Calu3 (cell line): ENCODE measurements around the gene NOTO. TPM values are rescaled to one million over a fixed set of nuclear protein-coding genes. Genes with fewer than 3 reads are reported as not detected.

Source experiments
- BruUV-seq: library from RNA; stranded (reverse); fragments of 400-500 nt; replicated peaks from 2 replicates; lab custom pipeline; 2021; lab: Mats Ljungman, UMichigan
- CTCF ChIA-PET: fragments of 300-600 bp; sonication (Branson Sonifier 250); formaldehyde crosslinking; loops from one replicate; lab custom pipeline; 2022; ENCODE audit warnings: antibody characterized with exemption; lab: Charles Lee
- DNase-seq: peaks from one replicate; pipeline ENCODE4 v3.0.0; 2022
- H3K27ac Mint-ChIP-seq: one replicate; pipeline ENCODE4 v1.8.0; 2022; ENCODE audit warnings: mixed read lengths; ENCODE audit not compliant: unreplicated experiment
- H3K27me3 Mint-ChIP-seq: one replicate; pipeline ENCODE4 v1.8.0; 2022; ENCODE audit warnings: mixed read lengths; ENCODE audit not compliant: unreplicated experiment
- H3K36me3 Mint-ChIP-seq: one replicate; pipeline ENCODE4 v1.8.0; 2022; ENCODE audit warnings: mild to moderate bottlenecking, moderate library complexity, mixed read lengths; ENCODE audit not compliant: insufficient read depth, unreplicated experiment
- H3K4me1 Mint-ChIP-seq: one replicate; pipeline ENCODE4 v1.8.0; 2022; ENCODE audit warnings: mild to moderate bottlenecking, low read depth, mixed read lengths; ENCODE audit not compliant: unreplicated experiment
- H3K4me3 Mint-ChIP-seq: one replicate; pipeline ENCODE4 v1.8.0; 2022; ENCODE audit warnings: mild to moderate bottlenecking, low read depth, moderate library complexity, mixed read lengths; ENCODE audit not compliant: unreplicated experiment
- H3K9me3 Mint-ChIP-seq: one replicate; pipeline ENCODE4 v1.8.0; 2022; ENCODE audit warnings: low read depth, mixed read lengths; ENCODE audit not compliant: unreplicated experiment
- CTCF ChIP-seq: fragments of 200-600 bp; IDR thresholded peaks from one replicate; pipeline ENCODE4 v1.8.0; 2022; ENCODE audit warnings: antibody characterized with exemption; ENCODE audit not compliant: unreplicated experiment
- intact Hi-C: fragments of 100-400 bp; cut with micrococcal nuclease; formaldehyde crosslinking; loops from one replicate; pipeline ENCODE4 v1.10.0; 2022; ENCODE audit not compliant: unreplicated experiment
- total RNA-seq: library from RNA; stranded (reverse); gene quantifications from 2 replicates; pipeline ENCODE4 v1.2.3, GENCODE V29; 2022

NOTO gene
- total RNA-seq, 1 experiment from 2014 or later, result not detected

GRCh38 chr2:73237168-73237567, 34.8 kb downstream of the NOTO start:
- H3K27ac Mint-ChIP-seq, result no peak overlapping the region
- no TSS peak for BruUV-seq
- H3K36me3 Mint-ChIP-seq, result peaks cover 59% of the 10 kb centered on the region
- DNase-seq, result no peak
- no peaks in the 10 kb centered on the region for H3K27me3 Mint-ChIP-seq
- no peak for TF ChIP-seq CTCF
- CTCF ChIA-PET, result no interaction called here
- H3K4me1 Mint-ChIP-seq, result peaks cover 26% of the 10 kb centered on the region
- no peaks in the 10 kb centered on the region for H3K9me3 Mint-ChIP-seq
- intact Hi-C loops, result no loop called here
- H3K4me3 Mint-ChIP-seq, result no peak overlapping the region

GRCh38 chr2:73238149-73238548, 35.8 kb downstream of the NOTO start:
- DNase-seq, result no peak
- no peak overlapping the region for H3K27ac Mint-ChIP-seq
- no peak for TF ChIP-seq CTCF
- no TSS peak for BruUV-seq
- no peaks in the 10 kb centered on the region for H3K27me3 Mint-ChIP-seq
- H3K4me1 Mint-ChIP-seq, result peaks cover 26% of the 10 kb centered on the region
- CTCF ChIA-PET, result no interaction called here
- H3K9me3 Mint-ChIP-seq, result no peaks in the 10 kb centered on the region
- H3K36me3 Mint-ChIP-seq, result peaks cover 51% of the 10 kb centered on the region
- no peak overlapping the region for H3K4me3 Mint-ChIP-seq
- intact Hi-C loops, result no loop called here

- BruUV-seq, result no TSS peak
- Mint-ChIP-seq H3K4me1 (peaks cover 26% of the 10 kb centered on the region), H3K36me3 (peaks cover 43% of the 10 kb centered on the region), H3K27me3 (no peaks in the 10 kb centered on the region), H3K9me3 (no peaks in the 10 kb centered on the region), H3K27ac (no peak overlapping the region), H3K4me3 (no peak overlapping the region)
- intact Hi-C loops, result no loop called here
- TF ChIP-seq CTCF, result no peak
- no peak for DNase-seq
- CTCF ChIA-PET, result no interaction called here
Observed at GRCh38 chr2:73238976-73239375, 36.6 kb downstream of the NOTO start.

- no TSS peak for BruUV-seq
- CTCF ChIA-PET, result no interaction called here
- H3K4me1 Mint-ChIP-seq, result peaks cover 26% of the 10 kb centered on the region
- no peak overlapping the region for H3K4me3 Mint-ChIP-seq
- H3K9me3 Mint-ChIP-seq, result no peaks in the 10 kb centered on the region
- intact Hi-C loops, result loop anchor here (2.0 kb wide), 1 partner anchor 51 kb away; no protein-coding TSS in a partner anchor
- no peaks in the 10 kb centered on the region for H3K27me3 Mint-ChIP-seq
- H3K36me3 Mint-ChIP-seq, result peaks cover 42% of the 10 kb centered on the region
- no peak for TF ChIP-seq CTCF
- no peak for DNase-seq
- no peak overlapping the region for H3K27ac Mint-ChIP-seq
Observed at GRCh38 chr2:73239776-73240175, 37.4 kb downstream of the NOTO start.
